Spinal cord (tissue), 10 donors: ENCODE results near the gene ADRA2B. TPM values are rescaled to one million over a fixed set of nuclear protein-coding genes. Genes with fewer than 3 reads are reported as not detected.

Source experiments
- DNase-seq, 6 donors: peaks; one replicate each; pipeline versions ENCODE4 v3.0.0 to v3.0.0-alpha.2; 2013 to 2015; ENCODE audit warnings: low spot score in 6 of 6, low read depth in 4 of 6
- H3K27ac ChIP-seq: one replicate; pipeline ENCODE4 v1.5.1; 2013; ENCODE audit warnings: low read depth, low read length, control low read depth
- H3K27me3 ChIP-seq: one replicate; pipeline ENCODE4 v1.6.1; 2013; ENCODE audit warnings: low read length; ENCODE audit not compliant: control insufficient read depth, insufficient read depth
- H3K36me3 ChIP-seq: one replicate; pipeline ENCODE4 v1.6.1; 2013; ENCODE audit warnings: low read length; ENCODE audit not compliant: control insufficient read depth, insufficient read depth
- H3K4me1 ChIP-seq: one replicate; pipeline ENCODE4 v1.6.1; 2013; ENCODE audit warnings: low read length; ENCODE audit not compliant: control insufficient read depth, insufficient read depth
- H3K4me3 ChIP-seq: one replicate; pipeline ENCODE4 v1.5.1; 2013; ENCODE audit warnings: low read depth, low read length, control low read depth
- H3K9me3 ChIP-seq: one replicate; pipeline ENCODE4 v1.6.1; 2013; ENCODE audit warnings: low read length; ENCODE audit not compliant: control insufficient read depth, insufficient read depth
- WGBS: methylation state at CpG from one replicate; pipeline ENCODE4 v1.1.5; 2013; ENCODE audit warnings: missing lambda C conversion rate; ENCODE audit not compliant: insufficient coverage; 5-methylcytosine and 5-hydroxymethylcytosine counted together
- polyA plus RNA-seq, 2 donors: library from polyadenylated mRNA; unstranded; fragments of 120-200 nt; gene quantifications; one replicate each; pipeline ENCODE4 v1.2.1, GENCODE V29; 2013; ENCODE audit not compliant: insufficient read length in 2 of 2
- total RNA-seq, 2 donors: library from RNA; depleted of rRNA in 1 of 2; stranded (reverse); fragments of 120-200 nt in 1 of 2; fragments of >200 nt in 1 of 2; gene quantifications; one replicate each; pipeline versions ENCODE4 v1.2.3 to v1.2.4, GENCODE V29; 2013 to 2014
- donor health status: healthy.

ADRA2B gene
- total and polyA plus RNA-seq, 4 donors = 0.25 to 0.88 (median 0.61) TPM

DNA sequence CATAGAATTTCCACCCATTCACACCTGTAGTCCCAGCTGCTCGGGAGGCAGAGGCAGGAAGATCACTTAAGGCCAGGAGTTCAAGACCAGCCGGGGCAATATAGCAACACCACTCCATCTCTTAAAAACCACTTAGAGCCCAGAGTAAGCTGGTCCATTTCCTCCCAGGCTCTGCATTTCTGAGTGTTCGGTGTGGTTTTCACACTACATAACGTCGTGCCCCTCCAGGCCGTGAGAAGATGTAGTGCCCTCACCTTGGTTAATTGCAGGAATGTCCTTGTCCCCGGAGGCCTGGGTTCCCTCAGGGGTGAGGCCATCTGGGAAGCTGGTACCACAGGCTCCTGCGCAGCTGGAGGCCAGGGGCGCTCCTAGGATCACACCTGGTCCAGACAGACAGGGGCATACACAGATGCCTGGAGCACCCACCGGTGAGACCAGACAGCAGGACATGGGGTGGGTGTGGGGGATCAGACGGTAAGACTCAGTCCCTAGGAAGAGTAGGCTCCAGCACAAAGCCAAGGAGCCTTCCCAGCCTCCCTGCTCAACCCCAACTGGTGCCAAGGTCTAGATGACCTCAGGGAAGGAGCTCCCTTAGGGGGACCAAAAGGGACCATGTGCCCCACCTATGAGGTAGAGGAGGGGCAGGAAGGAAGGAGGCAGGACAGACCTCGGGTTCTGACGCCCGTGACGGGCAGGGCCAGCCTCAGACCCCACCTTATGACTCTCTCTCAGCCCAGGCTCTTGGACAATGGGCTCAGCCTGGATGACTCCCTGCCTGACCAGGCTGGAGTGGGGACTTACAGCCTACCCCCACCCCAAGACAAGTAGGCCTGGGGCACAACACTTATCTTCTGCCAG lies 21.2 kb upstream of the ADRA2B start:
- no peak for DNase-seq
- Histone ChIP-seq H3K36me3 (peaks cover 4% of the 10 kb centered on the region), H3K27me3 (no peaks in the 10 kb centered on the region), H3K27ac (no peak overlapping the region), H3K9me3 (no peaks in the 10 kb centered on the region), H3K4me1 (no peaks in the 10 kb centered on the region), H3K4me3 (no peak overlapping the region)
- 81% methylated on average over 13 of the region's 15 CpGs for WGBS

DNA sequence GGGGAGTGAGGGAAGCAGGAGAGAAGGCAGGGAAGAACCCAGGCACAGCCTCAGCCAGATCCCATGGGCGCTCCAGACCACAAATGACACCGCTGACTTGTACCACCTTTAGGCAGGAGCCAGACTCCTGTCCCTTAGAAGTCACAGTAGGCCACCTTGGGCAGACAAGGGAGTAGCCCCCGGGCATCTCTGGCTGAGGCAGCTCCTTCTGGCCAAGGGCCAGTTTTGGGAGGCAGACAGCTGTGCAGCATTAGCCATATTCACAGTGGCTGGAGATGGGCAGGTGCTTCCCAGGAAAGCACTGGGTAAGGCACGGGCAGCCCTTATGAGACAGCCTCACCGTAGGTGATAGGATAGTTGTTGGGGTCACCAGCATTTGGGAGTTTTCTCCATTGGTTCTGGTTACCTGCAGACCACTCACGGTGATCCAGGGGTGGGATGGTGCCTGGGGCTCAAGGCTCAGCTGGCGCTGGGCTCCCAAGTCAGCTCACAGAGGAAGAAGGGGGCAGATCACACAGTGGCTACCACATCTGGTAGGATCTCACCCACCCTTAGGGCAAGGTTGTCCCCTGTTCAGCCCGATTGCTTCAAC lies 19.9 kb upstream of the ADRA2B start:
- Histone ChIP-seq H3K27ac (no peak overlapping the region), H3K9me3 (no peaks in the 10 kb centered on the region), H3K4me1 (no peaks in the 10 kb centered on the region), H3K36me3 (peaks cover 2% of the 10 kb centered on the region), H3K4me3 (no peak overlapping the region), H3K27me3 (no peaks in the 10 kb centered on the region)
- DNase-seq = no peak
- 89% methylated on average over 7 of the region's 8 CpGs for WGBS

DNA sequence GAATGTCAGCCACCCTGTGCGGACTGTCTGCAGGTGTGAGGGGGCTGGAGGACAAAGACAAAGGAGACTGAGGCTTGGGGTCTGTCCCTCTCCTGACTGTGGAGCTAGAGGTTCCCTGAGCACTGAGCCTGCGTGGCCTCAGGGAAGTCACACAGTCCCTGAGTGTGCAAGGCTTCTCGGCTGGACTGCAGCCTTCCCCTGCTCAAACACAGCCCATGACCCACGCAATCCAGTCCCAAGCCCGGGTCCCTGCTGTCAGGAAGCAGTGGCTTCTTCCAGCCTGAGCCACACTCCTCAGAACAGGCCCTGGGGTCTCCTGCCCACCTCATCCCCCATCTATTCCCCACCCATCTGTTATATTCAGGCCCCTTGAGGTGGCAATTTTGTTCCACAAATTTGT lies 19.2 kb upstream of the ADRA2B start:
- Histone ChIP-seq H3K9me3 (no peaks in the 10 kb centered on the region), H3K27ac (no peak overlapping the region), H3K4me1 (no peaks in the 10 kb centered on the region), H3K4me3 (no peak overlapping the region), H3K36me3 (peaks cover 2% of the 10 kb centered on the region), H3K27me3 (no peaks in the 10 kb centered on the region)
- WGBS = 72% methylated on average over 5 of the region's 5 CpGs
- no peak for DNase-seq

DNA sequence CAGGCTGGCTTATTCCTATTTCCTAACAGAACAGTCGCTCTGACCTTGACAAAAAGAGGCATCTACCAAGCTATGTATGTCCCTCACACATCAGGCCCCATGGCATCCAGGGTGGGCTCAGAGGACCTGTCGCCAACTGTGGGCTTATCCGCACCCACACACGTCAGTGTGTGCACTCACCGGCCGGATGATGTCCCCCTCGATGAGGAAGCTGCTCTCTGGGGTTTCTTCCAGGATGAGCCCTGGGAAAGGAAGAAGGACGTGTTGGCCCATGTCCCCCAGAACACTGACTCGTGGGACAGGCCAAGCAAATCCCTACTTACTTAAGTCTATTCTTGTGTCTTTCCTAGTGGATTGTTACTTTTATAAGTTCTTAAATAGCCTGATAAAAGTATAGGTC lies 18.8 kb upstream of the ADRA2B start:
- Histone ChIP-seq H3K36me3 (peaks cover 2% of the 10 kb centered on the region), H3K9me3 (no peaks in the 10 kb centered on the region), H3K4me3 (no peak overlapping the region), H3K27me3 (no peaks in the 10 kb centered on the region), H3K27ac (no peak overlapping the region), H3K4me1 (no peaks in the 10 kb centered on the region)
- no peak for DNase-seq
- 71% methylated on average over 7 of the region's 9 CpGs for WGBS

DNA sequence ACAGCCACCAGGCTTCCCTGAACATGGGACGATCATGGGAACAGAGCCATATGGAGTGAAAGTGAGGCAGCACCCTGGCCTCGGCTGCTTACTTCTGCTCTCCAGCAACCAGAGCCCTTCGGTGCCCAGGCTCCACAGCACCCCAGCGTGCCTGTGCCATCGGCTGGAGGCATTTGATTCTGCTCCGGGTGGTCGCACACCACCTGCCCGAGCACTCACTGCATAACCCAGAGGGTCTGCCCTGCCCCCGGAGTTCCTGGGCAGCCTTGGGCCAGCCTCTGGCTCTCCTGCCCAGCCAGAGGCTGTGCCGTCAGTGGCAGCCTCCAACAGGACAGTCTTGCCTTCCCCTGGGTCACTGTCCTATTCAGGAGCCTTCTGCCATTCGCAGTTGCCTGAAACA lies 18.1 kb upstream of the ADRA2B start:
- Histone ChIP-seq H3K36me3 (peaks cover 6% of the 10 kb centered on the region), H3K27ac (no peak overlapping the region), H3K4me3 (no peak overlapping the region), H3K27me3 (no peaks in the 10 kb centered on the region), H3K4me1 (no peaks in the 10 kb centered on the region), H3K9me3 (no peaks in the 10 kb centered on the region)
- WGBS = 84% methylated on average over 11 of the region's 11 CpGs
- no peak for DNase-seq

DNA sequence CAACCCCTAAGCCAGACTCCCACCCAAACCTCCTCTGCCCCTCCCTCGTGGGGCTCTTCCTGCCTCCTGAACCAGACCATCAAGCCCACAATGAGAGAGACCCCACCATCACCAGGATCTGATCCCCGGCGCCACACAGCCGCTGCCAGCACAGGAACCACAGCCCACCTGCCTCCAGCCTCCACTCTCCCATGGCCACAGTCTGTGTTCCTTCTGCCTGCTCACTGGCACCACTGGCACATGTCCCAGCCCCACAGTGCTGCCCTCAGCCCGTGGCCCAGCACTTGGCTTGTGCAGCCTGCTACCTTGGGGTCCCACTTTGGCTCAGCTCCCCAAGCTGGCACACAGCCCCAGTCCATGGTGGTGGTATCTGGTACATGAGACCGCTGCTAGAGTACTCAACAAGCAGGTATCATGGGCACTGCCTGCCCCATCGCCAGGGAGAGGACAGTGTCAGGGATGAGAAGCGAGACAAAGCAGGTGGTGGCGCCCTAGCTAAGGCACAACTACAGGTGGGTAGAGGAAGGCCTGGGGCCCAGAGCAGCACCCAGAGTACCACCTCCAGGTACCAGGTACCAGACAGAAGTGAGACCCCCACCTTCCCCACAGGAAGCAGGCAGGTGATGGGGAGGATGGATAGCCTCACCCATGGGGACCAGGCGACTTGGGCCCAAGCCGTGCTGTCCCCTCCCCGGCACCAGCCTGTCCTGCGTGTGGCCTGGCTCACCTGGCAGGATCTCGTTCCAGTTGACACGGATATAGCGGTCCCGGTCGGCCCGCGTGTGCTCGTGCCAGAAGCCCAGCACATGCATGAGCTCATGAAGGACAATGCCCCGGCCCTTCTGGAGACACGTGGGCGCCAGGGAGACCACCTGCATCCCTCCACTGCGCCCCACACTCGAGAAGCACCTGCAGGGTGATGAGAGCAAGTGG lies 15.7 kb upstream of the ADRA2B start:
- no peaks in the 10 kb centered on the region for H3K9me3 ChIP-seq
- no peak overlapping the region for H3K27ac ChIP-seq
- H3K36me3 ChIP-seq = peaks cover 6% of the 10 kb centered on the region
- 91% methylated on average over 19 of the region's 26 CpGs for WGBS
- no peaks in the 10 kb centered on the region for H3K4me1 ChIP-seq
- H3K4me3 ChIP-seq = no peak overlapping the region
- H3K27me3 ChIP-seq = no peaks in the 10 kb centered on the region
- no peak for DNase-seq

DNA sequence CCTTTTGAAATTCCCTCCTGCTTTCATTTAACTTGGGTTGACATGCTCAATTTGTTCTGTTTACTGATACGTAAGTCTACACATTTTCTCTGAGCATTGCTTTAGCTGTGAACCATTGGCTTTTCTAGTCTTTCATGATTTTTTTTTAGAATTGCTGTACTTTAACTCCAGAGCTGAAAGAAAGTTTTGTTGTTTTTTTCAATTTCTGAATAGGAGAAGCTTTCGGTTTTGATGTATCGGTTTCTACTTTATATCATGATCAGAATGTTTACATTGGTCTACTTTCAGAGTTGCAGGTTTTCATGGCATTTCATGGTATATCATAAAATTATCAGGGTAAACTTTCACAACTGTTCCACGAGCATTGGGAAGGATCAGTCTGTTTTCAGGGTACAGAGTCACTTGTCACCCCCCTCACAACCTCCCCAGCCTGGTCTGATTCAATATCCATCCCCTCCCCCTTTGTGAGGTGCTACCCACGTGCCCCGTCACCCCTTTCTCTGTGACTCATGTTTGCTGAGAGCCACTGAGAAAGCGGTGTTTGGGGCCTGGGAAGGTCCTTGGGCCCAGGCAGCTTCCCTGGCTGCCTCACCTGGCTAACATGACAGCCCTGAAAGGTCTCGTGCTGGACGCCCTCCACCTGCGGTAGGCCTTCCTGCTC lies 14.9 kb upstream of the ADRA2B start:
- no peak for DNase-seq
- H3K27ac ChIP-seq = no peak overlapping the region
- WGBS = 83% methylated on average over 7 of the region's 10 CpGs
- H3K4me1 ChIP-seq = no peaks in the 10 kb centered on the region
- no peaks in the 10 kb centered on the region for H3K27me3 ChIP-seq
- no peak overlapping the region for H3K4me3 ChIP-seq
- no peaks in the 10 kb centered on the region for H3K9me3 ChIP-seq
- H3K36me3 ChIP-seq = peaks cover 6% of the 10 kb centered on the region

DNA sequence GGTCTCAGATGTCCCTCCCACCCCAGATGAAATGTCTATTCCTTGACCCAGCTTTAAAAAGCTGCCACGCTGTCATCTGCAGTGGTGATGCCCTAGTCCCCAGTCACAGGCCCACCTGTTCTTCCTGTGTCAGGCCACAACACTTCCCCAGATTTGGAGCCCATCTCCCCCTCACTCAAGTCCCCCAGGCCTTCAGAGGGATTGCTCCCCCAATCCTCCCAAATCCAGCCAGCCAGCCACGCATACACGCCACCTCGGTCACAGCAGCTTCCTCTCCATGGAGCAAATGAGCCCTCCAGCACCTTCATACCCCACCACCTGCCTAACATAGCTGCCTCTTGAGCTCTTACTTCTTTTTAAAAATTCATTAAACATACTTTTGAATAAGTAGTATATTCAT lies 14.1 kb upstream of the ADRA2B start:
- Histone ChIP-seq H3K27ac (no peak overlapping the region), H3K4me3 (no peak overlapping the region), H3K4me1 (no peaks in the 10 kb centered on the region), H3K27me3 (no peaks in the 10 kb centered on the region), H3K9me3 (no peaks in the 10 kb centered on the region), H3K36me3 (peaks cover 6% of the 10 kb centered on the region)
- no peak for DNase-seq
- 88% methylated on average over 1 of the region's 4 CpGs for WGBS

DNA sequence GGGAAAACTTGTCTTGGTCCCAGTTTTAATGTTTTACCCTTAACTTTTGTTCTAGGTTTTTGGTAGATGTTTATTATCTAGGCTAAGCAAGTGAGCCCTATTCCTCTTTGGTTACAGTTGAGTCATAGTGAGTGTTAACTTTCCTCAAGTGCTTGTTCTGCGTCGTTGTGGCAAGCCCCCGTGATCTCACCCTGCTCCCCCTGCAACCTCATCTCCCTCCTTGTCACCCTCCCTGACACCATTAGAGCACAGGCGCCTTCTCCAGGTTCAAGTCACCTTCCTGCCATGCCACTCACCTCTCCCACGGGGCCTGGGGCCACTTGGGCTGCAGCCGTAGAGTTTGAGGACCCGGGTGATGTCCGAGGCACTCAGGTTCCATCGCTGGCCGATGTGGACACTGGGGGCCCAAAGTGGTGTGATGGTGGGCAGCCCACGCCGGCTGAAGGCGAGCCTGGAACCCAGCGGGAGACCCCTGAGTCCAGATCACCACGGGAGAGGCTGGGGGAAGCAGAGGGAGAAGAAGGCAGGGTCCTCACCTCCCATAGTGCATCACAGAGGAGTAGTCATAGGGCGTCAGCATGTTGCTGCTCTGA lies 13.3 kb upstream of the ADRA2B start:
- Histone ChIP-seq H3K27ac (no peak overlapping the region), H3K9me3 (no peaks in the 10 kb centered on the region), H3K4me1 (no peaks in the 10 kb centered on the region), H3K4me3 (no peak overlapping the region), H3K36me3 (peaks cover 6% of the 10 kb centered on the region), H3K27me3 (no peaks in the 10 kb centered on the region)
- DNase-seq = no peak
- WGBS = 77% methylated on average over 13 of the region's 16 CpGs
